Gastroesophageal sphincter (tissue), 3 donors: ENCODE data around the gene CHST1.

ENCODE experiments used
- CTCF ChIP-seq, 4 experiments: fragments of 200-600 bp in 2 of 4; fragments of 450-650 bp in 2 of 4; sonication (generic) in 1 of 4; IDR thresholded peaks; one replicate each; pipeline ENCODE4 v1.5.1; 2017 to 2019; ENCODE audit warnings: antibody characterized with exemption in 4 of 4, mild to moderate bottlenecking in 2 of 4, moderate library complexity in 2 of 4
- EP300 ChIP-seq: sonication (generic); formaldehyde crosslinking; IDR thresholded peaks from one replicate; pipeline ENCODE4 v1.6.1; 2017; ENCODE audit warnings: antibody characterized with exemption, mild to moderate bottlenecking
- POLR2A ChIP-seq, 2 donors: fragments of 450-650 bp; IDR thresholded peaks; one replicate each; pipeline ENCODE4 v1.6.1; 2017; ENCODE audit warnings: antibody characterized with exemption in 2 of 2, mild to moderate bottlenecking in 2 of 2, moderate library complexity in 1 of 2
- POLR2AphosphoS5 ChIP-seq: sonication (generic); formaldehyde crosslinking; IDR thresholded peaks from one replicate; pipeline ENCODE4 v1.6.1; 2017; ENCODE audit warnings: antibody characterized with exemption

GRCh38 chr11:45666648-45667642, 1.5 kb upstream of the CHST1 start:
- TF ChIP-seq CTCF (IDR thresholded peaks at IDR 0.05) (no peak), POLR2AphosphoS5 (no peak), POLR2A (IDR thresholded peaks at IDR 0.05) (no peak), EP300 (no peak)
